Endothelial cell of umbilical vein (primary cell): ENCODE data around the gene OR51D1. TPM values are rescaled to one million over a fixed set of nuclear protein-coding genes. Genes with fewer than 3 reads are reported as not detected.

Experiments used
- BruUV-seq: library from RNA; stranded (reverse); fragments of 400-500 nt; replicated peaks from 2 replicates; lab custom pipeline; 2021; lab: Mats Ljungman, UMichigan
- CTCF ChIA-PET: fragments of 300-600, 350-600 bp; sonication (Branson Sonifier 250); formaldehyde crosslinking; loops from one replicate; lab custom pipeline; 2021; ENCODE audit warnings: antibody characterized with exemption, inconsistent platforms; lab: Charles Lee
- POLR2A ChIA-PET: fragments of 300-600, 350-600 bp; sonication (Branson Sonifier 250); formaldehyde crosslinking; loops from one replicate; lab custom pipeline; 2021; ENCODE audit warnings: antibody characterized with exemption, inconsistent platforms; lab: Charles Lee
- DNase-seq: peaks from one replicate; pipeline ENCODE4 v3.0.0-alpha.2; 2011; ENCODE audit warnings: low read depth, low spot score
- FAIRE-seq: peaks from 2 replicates; lab custom pipeline; 2011; peaks lifted over from hg19 to GRCh38; lab: Jason Lieb, UNC
- H2AFZ ChIP-seq: 2 replicates; pipeline ENCODE4 v1.6.0; 2012; ENCODE audit warnings: low read depth, low read length, control low read depth, inconsistent platforms
- H3K27ac ChIP-seq: 2 replicates; pipeline ENCODE4 v1.5.1; 2011; ENCODE audit warnings: low read depth, mild to moderate bottlenecking, control low read depth, low read length, moderate library complexity; ENCODE audit not compliant: insufficient read depth
- H3K27me3 ChIP-seq, 2 experiments: 2 replicates each; pipeline versions ENCODE4 v1.6.0 to v1.6.1; 2011; ENCODE audit warnings: low read length in 2 of 2, mixed read lengths in 1 of 2; ENCODE audit not compliant: control insufficient read depth in 2 of 2, insufficient read depth in 2 of 2
- H3K36me3 ChIP-seq, 2 experiments: 2 replicates in 1 of 2; 3 replicates in 1 of 2; pipeline ENCODE4 v1.5.1; 2011; ENCODE audit warnings: low read length in 2 of 2, mild to moderate bottlenecking in 1 of 2, moderate library complexity in 1 of 2; ENCODE audit not compliant: control insufficient read depth in 2 of 2, insufficient read depth in 2 of 2; ENCODE audit errors: extremely low read depth in 1 of 2
- H3K4me1 ChIP-seq: 3 replicates; pipeline ENCODE4 v1.5.1; 2011; ENCODE audit warnings: mild to moderate bottlenecking, low read length; ENCODE audit not compliant: control insufficient read depth, insufficient read depth; ENCODE audit errors: extremely low read depth
- H3K4me2 ChIP-seq: 2 replicates; pipeline ENCODE4 v1.6.1; 2011; ENCODE audit warnings: low read length, control low read depth, mixed read lengths; ENCODE audit not compliant: insufficient read depth
- H3K4me3 ChIP-seq, 3 experiments: fragments of 200-600 bp in 1 of 3; sonication (generic), shearing (Covaris generic) in 1 of 3; replicated peaks in 1 of 3; 2 replicates each; pipeline ENCODE4 v1.5.1; 2011 to 2016; ENCODE audit warnings: control low read depth in 3 of 3, low read length in 3 of 3, mild to moderate bottlenecking in 2 of 3, inconsistent platforms in 1 of 3, low read depth in 1 of 3, moderate library complexity in 1 of 3; ENCODE audit not compliant: insufficient read depth in 1 of 3
- H3K79me2 ChIP-seq: 2 replicates; pipeline ENCODE4 v1.6.0; 2012; ENCODE audit warnings: low read length, inconsistent platforms; ENCODE audit not compliant: control insufficient read depth, insufficient read depth
- H3K9ac ChIP-seq: replicated peaks from 2 replicates; pipeline ENCODE3; 2011; ENCODE audit warnings: low read length, control low read depth; ENCODE audit not compliant: insufficient read depth; ENCODE audit errors: extremely low read depth
- H3K9me1 ChIP-seq: replicated peaks from 3 replicates; pipeline ENCODE4 v1.6.0; 2011; ENCODE audit warnings: mild to moderate bottlenecking, low read length; ENCODE audit not compliant: control insufficient read depth, insufficient read depth; ENCODE audit errors: extremely low read depth
- H3K9me3 ChIP-seq: replicated peaks from 2 replicates; pipeline ENCODE4 v1.5.1; 2012; ENCODE audit warnings: low read length, inconsistent platforms; ENCODE audit not compliant: control insufficient read depth, insufficient read depth
- H4K20me1 ChIP-seq: replicated peaks from 2 replicates; pipeline ENCODE3; 2011; ENCODE audit warnings: mild to moderate bottlenecking, low read length; ENCODE audit not compliant: control insufficient read depth, insufficient read depth; ENCODE audit errors: extremely low read depth
- EZH2 ChIP-seq: IDR thresholded peaks from 2 replicates; pipeline ENCODE4 v1.6.1; 2012; ENCODE audit warnings: borderline replicate concordance, low read depth, mild to moderate bottlenecking, moderate library complexity, low read length, inconsistent platforms; ENCODE audit not compliant: severe bottlenecking
- FOS ChIP-seq: IDR thresholded peaks from 2 replicates; pipeline ENCODE4 v1.6.1; 2011; ENCODE audit warnings: mild to moderate bottlenecking, low read length, moderate library complexity, borderline replicate concordance; ENCODE audit not compliant: insufficient read depth
- GATA2 ChIP-seq: IDR thresholded peaks from 2 replicates; pipeline ENCODE4 v1.7.0; 2011; ENCODE audit warnings: low read depth, mild to moderate bottlenecking, moderate library complexity, mixed read lengths, low read length; ENCODE audit not compliant: insufficient read length, insufficient read depth
- JUN ChIP-seq: IDR thresholded peaks from 2 replicates; pipeline ENCODE4 v1.6.1; 2011; ENCODE audit warnings: borderline replicate concordance, low read depth; ENCODE audit not compliant: insufficient read length, insufficient read depth
- MYC ChIP-seq: IDR thresholded peaks from one replicate; pipeline ENCODE4 v1.6.1; 2011; ENCODE audit warnings: mild to moderate bottlenecking, low read depth, low read length
- POLR2A ChIP-seq: IDR thresholded peaks from 2 replicates; pipeline ENCODE4 v1.6.1; 2012; ENCODE audit warnings: low read depth, mild to moderate bottlenecking, control low read depth, low read length
- POLR2AphosphoS5 ChIP-seq: IDR thresholded peaks from 2 replicates; pipeline ENCODE4 v1.6.1; 2012; ENCODE audit warnings: low read depth, mild to moderate bottlenecking, control low read depth, low read length, moderate library complexity; ENCODE audit not compliant: insufficient read depth
- dilution Hi-C: fragments of 300-500 bp; cut with MboI; formaldehyde crosslinking; loops from one replicate; pipeline ENCODE4 v1.15.0; 2019; ENCODE audit warnings: low sequenced_read_pairs; ENCODE audit not compliant: extremely low pct_ligation_motif_present
- intact Hi-C: fragments of 100-400 bp; cut with micrococcal nuclease; formaldehyde crosslinking; loops from one replicate; pipeline ENCODE4 v1.10.0; 2022
- polyA plus RNA-seq, 4 experiments: library from polyadenylated mRNA; depleted of rRNA in 3 of 4; stranded (reverse) in 3 of 4; unstranded in 1 of 4; fragments of >200 nt; gene quantifications; 2 replicates each; pipeline versions ENCODE4 v1.2.1 to v1.2.3, GENCODE V29; 2011 to 2012; ENCODE audit warnings: missing spikeins in 1 of 4
- total RNA-seq: library from RNA; stranded (reverse); gene quantifications from 2 replicates; pipeline ENCODE4 v1.2.3, GENCODE V29; 2021
- TF ChIP-seq, protein P1 (sequence below), 2 donors: IDR thresholded peaks; 1 replicate in 1 of 2; 2 replicates in 1 of 2; pipeline ENCODE4 v1.5.1; 2011; ENCODE audit warnings: low read length in 2 of 2, mild to moderate bottlenecking in 2 of 2, moderate library complexity in 2 of 2, control low read depth in 1 of 2, inconsistent platforms in 1 of 2, low read depth in 1 of 2; ENCODE audit not compliant: insufficient read depth in 1 of 2; ENCODE audit errors: extremely low read depth in 1 of 2
- TF ChIP-seq, protein P2 (sequence below): IDR thresholded peaks from 2 replicates; pipeline ENCODE4 v1.6.1; 2011; ENCODE audit not compliant: insufficient read depth, insufficient read length

The OR51D1 gene
- total and polyA plus RNA-seq, 2 donors (not counting 3 experiments of a cell fraction or from before 2014, with no cell fraction given) = not detected

DNA sequence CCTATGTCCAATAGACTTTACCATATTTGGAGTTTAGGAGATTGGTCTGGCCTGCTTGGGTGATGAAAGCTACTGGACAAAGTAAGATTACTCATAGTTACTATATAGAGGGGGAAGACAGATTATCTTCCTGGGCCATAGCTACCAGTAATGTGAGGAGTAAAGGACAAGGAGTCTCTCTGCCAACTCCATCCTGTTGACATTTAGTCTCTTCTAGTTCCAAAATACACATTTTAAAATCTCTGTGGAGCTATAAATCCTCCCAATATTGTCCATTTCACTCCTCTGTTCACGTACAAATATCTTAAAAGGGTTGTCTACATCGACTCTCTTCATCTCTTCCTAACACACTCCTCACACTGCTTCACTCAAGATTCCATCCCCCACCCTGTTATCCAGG lies 1.1 kb upstream of the OR51D1 start:
- H3K4me1 ChIP-seq = no peaks in the 10 kb centered on the region
- POLR2A ChIA-PET = no interaction called here
- H3K9me3 ChIP-seq = no peaks in the 10 kb centered on the region
- TF ChIP-seq, protein P1, sequence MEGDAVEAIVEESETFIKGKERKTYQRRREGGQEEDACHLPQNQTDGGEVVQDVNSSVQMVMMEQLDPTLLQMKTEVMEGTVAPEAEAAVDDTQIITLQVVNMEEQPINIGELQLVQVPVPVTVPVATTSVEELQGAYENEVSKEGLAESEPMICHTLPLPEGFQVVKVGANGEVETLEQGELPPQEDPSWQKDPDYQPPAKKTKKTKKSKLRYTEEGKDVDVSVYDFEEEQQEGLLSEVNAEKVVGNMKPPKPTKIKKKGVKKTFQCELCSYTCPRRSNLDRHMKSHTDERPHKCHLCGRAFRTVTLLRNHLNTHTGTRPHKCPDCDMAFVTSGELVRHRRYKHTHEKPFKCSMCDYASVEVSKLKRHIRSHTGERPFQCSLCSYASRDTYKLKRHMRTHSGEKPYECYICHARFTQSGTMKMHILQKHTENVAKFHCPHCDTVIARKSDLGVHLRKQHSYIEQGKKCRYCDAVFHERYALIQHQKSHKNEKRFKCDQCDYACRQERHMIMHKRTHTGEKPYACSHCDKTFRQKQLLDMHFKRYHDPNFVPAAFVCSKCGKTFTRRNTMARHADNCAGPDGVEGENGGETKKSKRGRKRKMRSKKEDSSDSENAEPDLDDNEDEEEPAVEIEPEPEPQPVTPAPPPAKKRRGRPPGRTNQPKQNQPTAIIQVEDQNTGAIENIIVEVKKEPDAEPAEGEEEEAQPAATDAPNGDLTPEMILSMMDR (IDR thresholded peaks at IDR 0.05; ENCODE audit: extremely low read depth in 1 of 2, insufficient read depth in 1 of 2, low read depth in 1 of 2, low read length in 2 of 2) = no peak
- TF ChIP-seq JUN (no peak), MYC (no peak), GATA2 (no peak), FOS (no peak), POLR2A (no peak), EZH2 (no peak), POLR2AphosphoS5 (no peak)
- TF ChIP-seq, protein P2, sequence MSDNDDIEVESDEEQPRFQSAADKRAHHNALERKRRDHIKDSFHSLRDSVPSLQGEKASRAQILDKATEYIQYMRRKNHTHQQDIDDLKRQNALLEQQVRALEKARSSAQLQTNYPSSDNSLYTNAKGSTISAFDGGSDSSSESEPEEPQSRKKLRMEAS = no peak
- no peak for DNase-seq
- H3K9me1 ChIP-seq = no peaks in the 10 kb centered on the region
- no peak overlapping the region for H3K4me2 ChIP-seq
- no peak overlapping the region for H3K27ac ChIP-seq
- dilution Hi-C loops = no loop called here
- H4K20me1 ChIP-seq = no peaks in the 10 kb centered on the region
- H3K79me2 ChIP-seq = no peaks in the 10 kb centered on the region
- CTCF ChIA-PET = interaction anchor here (0.7 to 3.1 kb wide), 26 partner anchors 10 to 1255 kb away, joined by 3 to 54 read pairs (median 6); partner anchors contain the start of genes OR52N2 and TRIM68
- no peak overlapping the region for H3K9ac ChIP-seq
- H3K36me3 ChIP-seq = no peaks in the 10 kb centered on the region
- no peak overlapping the region for H2AFZ ChIP-seq
- FAIRE-seq = no peak
- H3K27me3 ChIP-seq = peaks cover 0 to 1% of the 10 kb centered on the region in 2 experiments
- BruUV-seq = no TSS peak
- intact Hi-C loops = no loop called here
- no peak overlapping the region for H3K4me3 ChIP-seq
